GM21447 (cell line): ENCODE data around the gene RAPGEF1.
"Not testable (repeated sequence)": the region's sequence is repeated elsewhere in the genome, so short reads cannot be mapped to it uniquely, and the experiment has no call there.

Experiments
- ATAC-seq: cut with Tn5 transposase; IDR thresholded peaks from one replicate; pipeline ENCODE4 v1.9.1; 2021; ENCODE audit not compliant: unreplicated experiment

RAPGEF1 gene

GRCh38 chr9:131692612-131693562 lies 47.0 kb downstream of the RAPGEF1 start:
- no peak for ATAC-seq

GRCh38 chr9:131691969-131692611 lies 47.8 kb downstream of the RAPGEF1 start:
- ATAC-seq, result no peak

GRCh38 chr9:131690941-131691573 lies 48.8 kb downstream of the RAPGEF1 start:
- ATAC-seq, result no peak

GRCh38 chr9:131690462-131690861 lies 49.4 kb downstream of the RAPGEF1 start:
- no peak for ATAC-seq

GRCh38 chr9:131688377-131688776 lies 51.5 kb downstream of the RAPGEF1 start:
- no peak for ATAC-seq

GRCh38 chr9:131685753-131686706 lies 53.8 kb downstream of the RAPGEF1 start:
- ATAC-seq, result peak; percentile 72

- ATAC-seq, result not testable (repeated sequence)
Measured at GRCh38 chr9:131683094-131683493, 56.8 kb downstream of the RAPGEF1 start.

- no peak for ATAC-seq
Measured at GRCh38 chr9:131682261-131682660, 57.6 kb downstream of the RAPGEF1 start.

GRCh38 chr9:131681826-131682225 lies 58.0 kb downstream of the RAPGEF1 start:
- not testable (repeated sequence) for ATAC-seq

- not testable (repeated sequence) for ATAC-seq
Measured at GRCh38 chr9:131681108-131681507, 58.8 kb downstream of the RAPGEF1 start.

- no peak for ATAC-seq
Measured at GRCh38 chr9:131679261-131680020, 60.4 kb downstream of the RAPGEF1 start.

- ATAC-seq, result peak; percentile 61
Measured at GRCh38 chr9:131678499-131679111, 61.3 kb downstream of the RAPGEF1 start.

- ATAC-seq, result no peak
Measured at GRCh38 chr9:131677444-131678180, 62.3 kb downstream of the RAPGEF1 start.

- ATAC-seq, result no peak
Measured at GRCh38 chr9:131677049-131677443, 62.8 kb downstream of the RAPGEF1 start.

GRCh38 chr9:131676431-131676972 lies 63.4 kb downstream of the RAPGEF1 start:
- ATAC-seq, result no peak

GRCh38 chr9:131675437-131676022 lies 64.3 kb downstream of the RAPGEF1 start:
- ATAC-seq, result no peak

- no peak for ATAC-seq
Measured at GRCh38 chr9:131674425-131675421, 65.2 kb downstream of the RAPGEF1 start.
